B cell (primary cell): ENCODE results near the gene AOPEP. TPM values are rescaled to one million over a fixed set of nuclear protein-coding genes. Genes with fewer than 3 reads are reported as not detected.

Experiments
- ATAC-seq: fragments of 200-7000 bp; cut with Tn5 transposase; one replicate; pipeline ENCODE4 v1.10.0; 2021; ENCODE audit warnings: low read depth, mild to moderate bottlenecking, moderate number of reproducible peaks, moderate library complexity
- CTCF ChIA-PET: fragments of 350-600 bp; sonication (Branson Sonifier 250); formaldehyde crosslinking; loops from one replicate; lab custom pipeline; 2021; ENCODE audit warnings: antibody characterized with exemption, inconsistent platforms; lab: Charles Lee
- POLR2A ChIA-PET: fragments of 350-600 bp; sonication (Branson Sonifier 250); formaldehyde crosslinking; loops from one replicate; lab custom pipeline; 2021; ENCODE audit warnings: antibody characterized with exemption; lab: Charles Lee
- DNase-seq: peaks from one replicate; pipeline ENCODE4 v3.0.0; 2013
- H2AFZ ChIP-seq: 2 replicates; pipeline ENCODE4 v1.6.1; 2012; ENCODE audit warnings: mild to moderate bottlenecking, low read depth, low read length; ENCODE audit not compliant: insufficient read depth, poor library complexity, severe bottlenecking
- H3K27ac ChIP-seq, 2 donors: 1 replicate in 1 of 2; 2 replicates in 1 of 2; pipeline ENCODE4 v1.5.1; 2012 to 2013; ENCODE audit warnings: low read length in 2 of 2, mild to moderate bottlenecking in 2 of 2, moderate library complexity in 1 of 2
- H3K27me3 ChIP-seq, 4 experiments: fragments of 200-600 bp in 1 of 4; sonication (generic) in 1 of 4; replicated peaks in 1 of 4; 1 replicate in 2 of 4; 2 replicates in 2 of 4; pipeline versions ENCODE4 v1.6.1 to v1.7.0; 2013 to 2016; ENCODE audit warnings: low read length in 3 of 4, mild to moderate bottlenecking in 2 of 4, mixed read lengths in 1 of 4, moderate library complexity in 1 of 4; ENCODE audit not compliant: insufficient read depth in 4 of 4, control insufficient read depth in 3 of 4; ENCODE audit errors: control extremely low read depth in 1 of 4
- H3K36me3 ChIP-seq, 2 experiments: replicated peaks in 1 of 2; 1 replicate in 1 of 2; 2 replicates in 1 of 2; pipeline versions ENCODE4 v1.6.1 to v1.7.1; 2013; ENCODE audit warnings: low read length in 1 of 2; ENCODE audit not compliant: insufficient read depth in 2 of 2, control insufficient read depth in 1 of 2; ENCODE audit errors: control extremely low read depth in 1 of 2, extremely low read depth in 1 of 2
- H3K4me1 ChIP-seq, 2 donors: fragments of 200-600 bp in 1 of 2; sonication (generic) in 1 of 2; 1 replicate in 1 of 2; 2 replicates in 1 of 2; pipeline versions ENCODE4 v1.5.1 to v1.6.1; 2013 to 2017; ENCODE audit warnings: low read length in 2 of 2; ENCODE audit not compliant: control insufficient read depth in 2 of 2, insufficient read depth in 2 of 2
- H3K4me2 ChIP-seq: replicated peaks from 2 replicates; pipeline ENCODE3; 2012; ENCODE audit warnings: mild to moderate bottlenecking, low read depth, low read length; ENCODE audit not compliant: poor library complexity, severe bottlenecking
- H3K4me3 ChIP-seq, 5 experiments: fragments of 200-600 bp in 1 of 5; sonication (generic) in 1 of 5; 1 replicate in 3 of 5; 2 replicates in 2 of 5; pipeline versions ENCODE4 v1.5.1 to v1.7.0; 2011 to 2016; ENCODE audit warnings: low read length in 4 of 5, mild to moderate bottlenecking in 4 of 5, low read depth in 2 of 5, control low read depth in 1 of 5, moderate library complexity in 1 of 5; ENCODE audit not compliant: insufficient read depth in 1 of 5; ENCODE audit errors: control extremely low read depth in 1 of 5, extremely low read depth in 1 of 5
- H3K79me2 ChIP-seq: fragments of 200-600 bp; sonication (generic); one replicate; pipeline ENCODE4 v1.6.0; 2016; ENCODE audit warnings: low read length; ENCODE audit not compliant: control insufficient read depth, insufficient read depth
- H3K9ac ChIP-seq: fragments of 200-600 bp; sonication (generic); 2 replicates; pipeline ENCODE4 v1.6.1; 2017; ENCODE audit warnings: mild to moderate bottlenecking, low read length, moderate library complexity
- H3K9me3 ChIP-seq, 3 donors: one replicate each; pipeline versions ENCODE4 v1.6.1 to v1.7.1; 2013; ENCODE audit warnings: low read length in 2 of 3; ENCODE audit not compliant: control insufficient read depth in 2 of 3, insufficient read depth in 1 of 3; ENCODE audit errors: control extremely low read depth in 1 of 3
- H4K20me1 ChIP-seq: 2 replicates; pipeline ENCODE4 v1.6.0; 2012; ENCODE audit warnings: mild to moderate bottlenecking, low read length; ENCODE audit not compliant: insufficient read depth, control insufficient read depth, poor library complexity, severe bottlenecking
- H3K27ac Mint-ChIP-seq: one replicate; pipeline ENCODE4 v1.8.0; 2021; ENCODE audit warnings: mixed read lengths
- H3K27me3 Mint-ChIP-seq: one replicate; pipeline ENCODE4 v1.8.0; 2021; ENCODE audit warnings: mixed read lengths
- H3K4me1 Mint-ChIP-seq: one replicate; pipeline ENCODE4 v1.8.0; 2021; ENCODE audit warnings: mixed read lengths
- H3K4me3 Mint-ChIP-seq: one replicate; pipeline ENCODE4 v1.8.0; 2021; ENCODE audit warnings: mixed read lengths
- H3K9me3 Mint-ChIP-seq: one replicate; pipeline ENCODE4 v1.8.0; 2022; ENCODE audit warnings: mixed read lengths; ENCODE audit not compliant: insufficient read depth
- EZH2 ChIP-seq: IDR thresholded peaks from 2 replicates; pipeline ENCODE4 v1.6.1; 2012; ENCODE audit warnings: borderline replicate concordance, low read depth, mild to moderate bottlenecking, moderate library complexity, low read length; ENCODE audit not compliant: insufficient read depth, poor library complexity, severe bottlenecking
- WGBS: methylation state at CpG from one replicate; pipeline ENCODE4 v1.1.5; 2013; ENCODE audit warnings: missing lambda C conversion rate; ENCODE audit not compliant: insufficient coverage; 5-methylcytosine and 5-hydroxymethylcytosine counted together
- intact Hi-C: fragments of 100-400 bp; cut with micrococcal nuclease; formaldehyde crosslinking; loops from one replicate; pipeline ENCODE4 v1.10.0; 2022
- polyA plus RNA-seq: library from polyadenylated mRNA; depleted of rRNA; stranded (reverse); fragments of >200 nt; gene quantifications from 2 replicates; pipeline ENCODE4 v1.2.3, GENCODE V29; 2012
- total RNA-seq, 2 donors: library from RNA; stranded (reverse); fragments of 120-200 nt in 1 of 2; gene quantifications; 1 replicate in 1 of 2; 2 replicates in 1 of 2; pipeline versions ENCODE4 v1.2.3 to v1.2.4, GENCODE V29; 2013 to 2022
- TF ChIP-seq, protein P1 (sequence below): fragments of 200-600 bp; IDR thresholded peaks from one replicate; pipeline ENCODE4 v1.8.0; 2022; ENCODE audit warnings: antibody characterized with exemption, mild to moderate bottlenecking

Gene AOPEP
- total and polyA plus RNA-seq, 2 donors (not counting 1 experiment from before 2014, with no cell fraction given): 5.1 to 35.8 TPM

DNA sequence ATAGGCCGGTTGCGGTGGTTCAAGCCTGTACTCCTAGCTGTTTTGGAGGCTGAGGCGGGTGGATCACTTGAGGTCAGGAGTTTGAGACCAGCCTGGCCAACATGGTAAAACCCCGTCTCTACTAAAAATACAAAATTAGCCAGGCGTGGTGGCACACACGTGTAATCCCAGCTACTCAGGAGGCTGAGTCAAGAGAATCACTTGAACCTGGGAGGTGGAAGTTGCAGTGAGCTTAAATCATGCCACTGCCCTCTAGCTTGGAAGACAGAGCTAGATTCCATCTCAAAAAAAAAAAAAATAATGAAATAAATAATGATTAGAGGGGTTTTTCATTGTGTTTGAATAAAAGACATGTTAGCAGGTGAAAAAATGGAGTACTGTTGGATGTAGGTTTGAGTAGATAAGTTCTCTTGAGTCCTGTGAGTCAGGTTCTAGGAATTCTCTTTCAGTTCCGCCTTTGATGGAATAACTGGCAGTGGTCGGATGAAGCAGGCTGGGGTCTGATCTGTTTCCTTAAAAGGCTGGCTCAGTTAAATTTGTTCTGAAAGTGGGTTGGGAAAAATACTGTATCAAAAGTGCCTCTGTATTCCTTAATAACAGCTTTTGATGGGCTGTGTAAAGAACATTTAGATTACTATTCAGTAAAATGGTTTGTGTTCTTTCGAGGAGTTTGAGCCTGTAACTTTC is 73.2 kb downstream of the AOPEP start:
- Histone ChIP-seq H3K36me3 (peaks cover 1 to 19% of the 10 kb centered on the region in 2 experiments), H3K4me1 (peaks cover 0 to 5% of the 10 kb centered on the region in 2 donors), H3K4me3 (no peak overlapping the region), H3K27me3 (no peaks in the 10 kb centered on the region), H2AFZ (no peak overlapping the region), H3K9me3 (no peaks in the 10 kb centered on the region), H3K79me2 (no peaks in the 10 kb centered on the region), H3K27ac (no peak overlapping the region), H3K9ac (no peak overlapping the region), H3K4me2 (no peak overlapping the region), H4K20me1 (no peaks in the 10 kb centered on the region)
- DNase-seq: no peak
- Mint-ChIP-seq H3K27ac (no peak overlapping the region), H3K4me1 (peaks cover under 1% of the 10 kb centered on the region), H3K9me3 (no peaks in the 10 kb centered on the region), H3K27me3 (no peaks in the 10 kb centered on the region), H3K4me3 (no peak overlapping the region)
- TF ChIP-seq, protein P1, sequence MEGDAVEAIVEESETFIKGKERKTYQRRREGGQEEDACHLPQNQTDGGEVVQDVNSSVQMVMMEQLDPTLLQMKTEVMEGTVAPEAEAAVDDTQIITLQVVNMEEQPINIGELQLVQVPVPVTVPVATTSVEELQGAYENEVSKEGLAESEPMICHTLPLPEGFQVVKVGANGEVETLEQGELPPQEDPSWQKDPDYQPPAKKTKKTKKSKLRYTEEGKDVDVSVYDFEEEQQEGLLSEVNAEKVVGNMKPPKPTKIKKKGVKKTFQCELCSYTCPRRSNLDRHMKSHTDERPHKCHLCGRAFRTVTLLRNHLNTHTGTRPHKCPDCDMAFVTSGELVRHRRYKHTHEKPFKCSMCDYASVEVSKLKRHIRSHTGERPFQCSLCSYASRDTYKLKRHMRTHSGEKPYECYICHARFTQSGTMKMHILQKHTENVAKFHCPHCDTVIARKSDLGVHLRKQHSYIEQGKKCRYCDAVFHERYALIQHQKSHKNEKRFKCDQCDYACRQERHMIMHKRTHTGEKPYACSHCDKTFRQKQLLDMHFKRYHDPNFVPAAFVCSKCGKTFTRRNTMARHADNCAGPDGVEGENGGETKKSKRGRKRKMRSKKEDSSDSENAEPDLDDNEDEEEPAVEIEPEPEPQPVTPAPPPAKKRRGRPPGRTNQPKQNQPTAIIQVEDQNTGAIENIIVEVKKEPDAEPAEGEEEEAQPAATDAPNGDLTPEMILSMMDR: no peak
- TF ChIP-seq EZH2: no peak
- ATAC-seq: no peak
- intact Hi-C loops: no loop called here
- POLR2A ChIA-PET: no interaction called here
- CTCF ChIA-PET: interaction anchor here (0.7 kb wide), 1 partner anchor 327 kb away, joined by 3 read pairs; no protein-coding TSS in a partner anchor
- WGBS: 90% methylated on average over 5 of the region's 9 CpGs

DNA sequence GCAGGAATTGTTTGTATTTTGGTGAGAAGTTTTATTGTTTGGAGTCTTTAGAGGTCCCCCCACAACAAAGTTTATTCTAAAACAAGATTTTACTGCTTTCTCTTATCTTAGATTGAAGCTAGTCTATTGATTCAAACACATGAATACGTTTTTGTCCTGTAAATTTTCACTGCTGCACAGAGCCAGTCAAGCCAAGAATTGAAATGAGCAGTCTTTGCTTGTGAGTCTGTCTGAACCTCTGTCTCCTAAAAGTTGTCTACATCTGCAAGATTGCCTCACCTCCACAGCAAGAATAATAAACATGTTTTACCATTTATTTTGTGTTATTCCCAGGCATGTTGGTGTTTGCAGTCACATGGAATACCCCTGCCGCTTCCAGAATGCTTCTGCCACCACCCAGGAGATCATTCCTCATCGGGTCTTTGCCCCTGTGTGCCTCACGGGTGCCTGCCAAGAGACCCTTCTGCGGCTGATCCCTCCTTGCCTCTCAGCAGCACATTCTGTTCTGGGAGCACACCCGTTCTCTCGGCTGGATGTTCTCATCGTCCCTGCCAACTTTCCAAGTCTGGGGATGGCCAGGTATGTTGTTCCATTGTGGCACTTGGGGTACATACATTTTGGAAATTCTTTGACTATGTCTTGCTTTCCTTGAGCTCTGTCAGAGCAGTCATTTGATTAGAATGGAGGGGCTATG is 74.1 kb downstream of the AOPEP start:
- Histone ChIP-seq H3K4me3 (no peak overlapping the region), H3K27ac (no peak overlapping the region), H2AFZ (no peak overlapping the region), H3K9ac (no peak overlapping the region), H3K9me3 (no peaks in the 10 kb centered on the region), H3K79me2 (no peaks in the 10 kb centered on the region), H3K4me1 (peaks cover 0 to 5% of the 10 kb centered on the region in 2 donors), H3K36me3 (peaks cover 1 to 14% of the 10 kb centered on the region in 2 experiments), H3K4me2 (no peak overlapping the region), H4K20me1 (no peaks in the 10 kb centered on the region), H3K27me3 (no peaks in the 10 kb centered on the region)
- CTCF ChIA-PET: no interaction called here
- no peak for TF ChIP-seq EZH2
- TF ChIP-seq, protein P1: no peak
- POLR2A ChIA-PET: no interaction called here
- H3K4me1 Mint-ChIP-seq: peaks cover 6% of the 10 kb centered on the region
- no peak for DNase-seq
- no peak overlapping the region for H3K27ac Mint-ChIP-seq
- H3K27me3 Mint-ChIP-seq: no peaks in the 10 kb centered on the region
- intact Hi-C loops: no loop called here
- WGBS: 100% methylated on average over 6 of the region's 8 CpGs
- no peak for ATAC-seq
- no peak overlapping the region for H3K4me3 Mint-ChIP-seq
- no peaks in the 10 kb centered on the region for H3K9me3 Mint-ChIP-seq
